Ectodermal cell (in vitro differentiated cells): ENCODE measurements around the gene SEMA5A.

Experiments
- H3K27ac ChIP-seq: 2 replicates; pipeline ENCODE4 v1.7.0; 2013; ENCODE audit warnings: mild to moderate bottlenecking, low read depth, low read length; ENCODE audit not compliant: insufficient read depth, poor library complexity, severe bottlenecking
- H3K27me3 ChIP-seq: 2 replicates; pipeline ENCODE4 v1.7.0; 2013; ENCODE audit warnings: mild to moderate bottlenecking, low read length; ENCODE audit not compliant: insufficient read depth, control insufficient read depth, poor library complexity, severe bottlenecking
- H3K36me3 ChIP-seq: one replicate; pipeline ENCODE4 v1.7.0; 2013; ENCODE audit warnings: low read length; ENCODE audit not compliant: control insufficient read depth, insufficient read depth
- H3K4me1 ChIP-seq: one replicate; pipeline ENCODE4 v1.7.0; 2013; ENCODE audit warnings: low read length; ENCODE audit not compliant: control insufficient read depth, insufficient read depth
- H3K4me3 ChIP-seq: 2 replicates; pipeline ENCODE4 v1.7.0; 2013; ENCODE audit warnings: low read depth, low read length, control low read depth; ENCODE audit not compliant: insufficient read depth
- H3K9me3 ChIP-seq: 2 replicates; pipeline ENCODE4 v1.7.0; 2013; ENCODE audit warnings: mild to moderate bottlenecking, low read length, moderate library complexity; ENCODE audit not compliant: control insufficient read depth
- WGBS, 2 experiments: methylation state at CpG; one replicate each; pipeline ENCODE4 v1.1.7; 2013; ENCODE audit warnings: missing lambda C conversion rate in 2 of 2; 5-methylcytosine and 5-hydroxymethylcytosine counted together

The SEMA5A gene

GRCh38 chr5:9320652-9321051, 225.2 kb downstream of the SEMA5A start:
- no peak overlapping the region for H3K27ac ChIP-seq
- WGBS, 2 experiments: 90 to 96% methylated on average over 3 of the region's 3 CpGs
- H3K27me3 ChIP-seq: no peaks in the 10 kb centered on the region
- no peaks in the 10 kb centered on the region for H3K9me3 ChIP-seq
- H3K36me3 ChIP-seq: no peaks in the 10 kb centered on the region
- H3K4me1 ChIP-seq: no peaks in the 10 kb centered on the region
- no peak overlapping the region for H3K4me3 ChIP-seq

GRCh38 chr5:9318031-9318430, 227.8 kb downstream of the SEMA5A start:
- Histone ChIP-seq H3K4me1 (no peaks in the 10 kb centered on the region), H3K27ac (no peak overlapping the region), H3K9me3 (no peaks in the 10 kb centered on the region), H3K36me3 (no peaks in the 10 kb centered on the region), H3K27me3 (no peaks in the 10 kb centered on the region), H3K4me3 (no peak overlapping the region)
- 89 to 96% methylated on average over 6 of the region's 6 CpGs for WGBS, 2 experiments

GRCh38 chr5:9316733-9317132, 229.1 kb downstream of the SEMA5A start:
- Histone ChIP-seq H3K27ac (no peak overlapping the region), H3K9me3 (no peaks in the 10 kb centered on the region), H3K27me3 (no peaks in the 10 kb centered on the region), H3K4me1 (no peaks in the 10 kb centered on the region), H3K4me3 (no peak overlapping the region), H3K36me3 (no peaks in the 10 kb centered on the region)

GRCh38 chr5:9316041-9316440, 229.8 kb downstream of the SEMA5A start:
- Histone ChIP-seq H3K9me3 (no peaks in the 10 kb centered on the region), H3K27ac (no peak overlapping the region), H3K4me1 (no peaks in the 10 kb centered on the region), H3K27me3 (no peaks in the 10 kb centered on the region), H3K4me3 (no peak overlapping the region), H3K36me3 (no peaks in the 10 kb centered on the region)
- 97 to 99% methylated on average over 2 of the region's 3 CpGs for WGBS, 2 experiments

GRCh38 chr5:9314558-9314957, 231.3 kb downstream of the SEMA5A start:
- Histone ChIP-seq H3K27ac (no peak overlapping the region), H3K4me1 (no peaks in the 10 kb centered on the region), H3K36me3 (no peaks in the 10 kb centered on the region), H3K4me3 (no peak overlapping the region), H3K27me3 (no peaks in the 10 kb centered on the region), H3K9me3 (no peaks in the 10 kb centered on the region)
- WGBS, 2 experiments: 95 to 97% methylated on average over 5 to 6 of the region's 6 CpGs

- no peaks in the 10 kb centered on the region for H3K4me1 ChIP-seq
- no peaks in the 10 kb centered on the region for H3K27me3 ChIP-seq
- H3K9me3 ChIP-seq: no peaks in the 10 kb centered on the region
- no peak overlapping the region for H3K27ac ChIP-seq
- no peaks in the 10 kb centered on the region for H3K36me3 ChIP-seq
- H3K4me3 ChIP-seq: no peak overlapping the region
Observed at GRCh38 chr5:9313751-9314150, 232.1 kb downstream of the SEMA5A start.

GRCh38 chr5:9307150-9307549, 238.7 kb downstream of the SEMA5A start:
- Histone ChIP-seq H3K9me3 (no peaks in the 10 kb centered on the region), H3K27me3 (no peaks in the 10 kb centered on the region), H3K4me1 (no peaks in the 10 kb centered on the region)

GRCh38 chr5:9302218-9302617, 243.7 kb downstream of the SEMA5A start:
- H3K4me1 ChIP-seq: no peaks in the 10 kb centered on the region
- no peak overlapping the region for H3K27ac ChIP-seq
- H3K27me3 ChIP-seq: no peaks in the 10 kb centered on the region
- no peaks in the 10 kb centered on the region for H3K36me3 ChIP-seq
- H3K9me3 ChIP-seq: no peaks in the 10 kb centered on the region
- H3K4me3 ChIP-seq: no peak overlapping the region
- 96 to 97% methylated on average over 2 of the region's 2 CpGs for WGBS, 2 experiments

More at GRCh38 chr5:9307150-9307549, 238.7 kb downstream of the SEMA5A start:
- no peak overlapping the region for H3K4me3 ChIP-seq
- no peak overlapping the region for H3K27ac ChIP-seq
- H3K36me3 ChIP-seq: no peaks in the 10 kb centered on the region

GRCh38 chr5:9301200-9301599, 244.7 kb downstream of the SEMA5A start:
- Histone ChIP-seq H3K27ac (no peak overlapping the region), H3K27me3 (no peaks in the 10 kb centered on the region), H3K36me3 (no peaks in the 10 kb centered on the region), H3K4me1 (no peaks in the 10 kb centered on the region), H3K9me3 (no peaks in the 10 kb centered on the region), H3K4me3 (no peak overlapping the region)
- 88 to 91% methylated on average over 6 of the region's 6 CpGs for whole genome bisulfite sequencing, 2 experiments

- 67 to 73% methylated on average over 3 to 4 of the region's 4 CpGs for WGBS, 2 experiments
- H3K36me3 ChIP-seq: no peaks in the 10 kb centered on the region
- H3K27me3 ChIP-seq: no peaks in the 10 kb centered on the region
- H3K27ac ChIP-seq: no peak overlapping the region
- H3K4me3 ChIP-seq: no peak overlapping the region
- H3K4me1 ChIP-seq: no peaks in the 10 kb centered on the region
- no peaks in the 10 kb centered on the region for H3K9me3 ChIP-seq
Observed at GRCh38 chr5:9297134-9297533, 248.7 kb downstream of the SEMA5A start.

- no peaks in the 10 kb centered on the region for H3K36me3 ChIP-seq
- H3K4me3 ChIP-seq: no peak overlapping the region
- H3K4me1 ChIP-seq: no peaks in the 10 kb centered on the region
- peak overlapping the region; percentile 11 for H3K27ac ChIP-seq
- 15 to 16% methylated on average over 1 of the region's 1 CpG for WGBS, 2 experiments
- no peaks in the 10 kb centered on the region for H3K9me3 ChIP-seq
- no peaks in the 10 kb centered on the region for H3K27me3 ChIP-seq
Observed at GRCh38 chr5:9295466-9295801, 250.4 kb downstream of the SEMA5A start.
